PC-9 (cell line): ENCODE measurements around the gene SLC39A13. TPM values are rescaled to one million over a fixed set of nuclear protein-coding genes. Genes with fewer than 3 reads are reported as not detected.

Source experiments
- BruUV-seq: library from RNA; stranded (reverse); fragments of 400-500 nt; replicated peaks from 2 replicates; lab custom pipeline; 2021; lab: Mats Ljungman, UMichigan
- CTCF ChIA-PET: fragments of 300-600 bp; sonication (Branson Sonifier 250); formaldehyde crosslinking; loops from one replicate; lab custom pipeline; 2022; ENCODE audit warnings: antibody characterized with exemption; lab: Charles Lee
- POLR2A ChIA-PET: fragments of 300-600 bp; sonication (Branson Sonifier 250); formaldehyde crosslinking; loops from one replicate; lab custom pipeline; 2022; ENCODE audit warnings: antibody characterized with exemption; ENCODE audit not compliant: unreplicated experiment; lab: Charles Lee
- DNase-seq, 2 experiments: peaks; one replicate each; pipeline versions ENCODE4 v3.0.0 to v3.0.0-alpha.2; 2015 to 2022; ENCODE audit warnings: mixed read lengths in 1 of 2
- H2AFZ ChIP-seq: fragments of 200-600 bp; sonication (generic); 2 replicates; pipeline ENCODE4 v1.8.1; 2017; ENCODE audit warnings: antibody characterized with exemption
- H3F3A ChIP-seq: fragments of 200-600 bp; sonication (generic); 2 replicates; pipeline ENCODE4 v1.8.1; 2017; ENCODE audit warnings: antibody characterized with exemption, mild to moderate bottlenecking, low read depth; ENCODE audit not compliant: insufficient read depth
- H3K27ac ChIP-seq: fragments of 200-600 bp; sonication (generic); 2 replicates; pipeline ENCODE4 v1.6.1; 2016; ENCODE audit warnings: mixed run types
- H3K27me3 ChIP-seq: fragments of 200-600 bp; sonication (generic); 2 replicates; pipeline ENCODE4 v1.6.1; 2016; ENCODE audit warnings: low read depth, mixed run types; ENCODE audit not compliant: insufficient read depth
- H3K36me3 ChIP-seq: fragments of 200-600 bp; sonication (generic); 2 replicates; pipeline ENCODE4 v1.6.1; 2016; ENCODE audit warnings: low read depth, mixed run types
- H3K4me1 ChIP-seq: fragments of 200-600 bp; sonication (generic); replicated peaks from 2 replicates; pipeline ENCODE4 v1.6.1; 2016; ENCODE audit warnings: mixed run types; ENCODE audit not compliant: insufficient read depth
- H3K4me2 ChIP-seq: fragments of 200-600 bp; sonication (generic); 2 replicates; pipeline ENCODE4 v1.6.1; 2017; ENCODE audit warnings: mixed run types
- H3K4me3 ChIP-seq: fragments of 200-600 bp; sonication (generic); 2 replicates; pipeline ENCODE4 v1.6.1; 2016; ENCODE audit warnings: mixed run types
- H3K79me2 ChIP-seq: fragments of 200-600 bp; sonication (generic); 2 replicates; pipeline ENCODE4 v1.6.1; 2017; ENCODE audit warnings: low read depth, mixed run types
- H3K9me2 ChIP-seq: fragments of 200-600 bp; sonication (generic); 2 replicates; pipeline ENCODE4 v1.8.1; 2017; ENCODE audit warnings: mild to moderate bottlenecking; ENCODE audit not compliant: insufficient read depth
- H3K9me3 ChIP-seq: fragments of 200-600 bp; sonication (generic); 2 replicates; pipeline ENCODE4 v1.8.1; 2016; ENCODE audit warnings: low read depth; ENCODE audit not compliant: insufficient read depth
- H4K20me1 ChIP-seq: fragments of 200-600 bp; sonication (generic); 2 replicates; pipeline ENCODE4 v1.8.1; 2017; ENCODE audit not compliant: insufficient read depth
- EZH2 ChIP-seq: fragments of 200-600 bp; sonication (generic); IDR thresholded peaks from 2 replicates; pipeline ENCODE4 v1.8.0; 2017; ENCODE audit warnings: antibody characterized with exemption, low read depth
- intact Hi-C: fragments of 100-400 bp; cut with micrococcal nuclease; formaldehyde crosslinking; loops from one replicate; pipeline ENCODE4 v1.10.0; 2022; ENCODE audit not compliant: unreplicated experiment
- total RNA-seq: library from RNA; stranded (reverse); gene quantifications from 2 replicates; pipeline ENCODE4 v1.2.3, GENCODE V29; 2021
- TF ChIP-seq, protein P1 (sequence below): fragments of 200-600 bp; sonication (generic); conservative IDR thresholded peaks from 2 replicates; pipeline ENCODE4 v1.6.1; 2017; ENCODE audit warnings: mixed run types, antibody characterized with exemption, mild to moderate bottlenecking, moderate library complexity

SLC39A13 gene
- total RNA-seq, 1 experiment from 2014 or later = 28.8 TPM

DNA sequence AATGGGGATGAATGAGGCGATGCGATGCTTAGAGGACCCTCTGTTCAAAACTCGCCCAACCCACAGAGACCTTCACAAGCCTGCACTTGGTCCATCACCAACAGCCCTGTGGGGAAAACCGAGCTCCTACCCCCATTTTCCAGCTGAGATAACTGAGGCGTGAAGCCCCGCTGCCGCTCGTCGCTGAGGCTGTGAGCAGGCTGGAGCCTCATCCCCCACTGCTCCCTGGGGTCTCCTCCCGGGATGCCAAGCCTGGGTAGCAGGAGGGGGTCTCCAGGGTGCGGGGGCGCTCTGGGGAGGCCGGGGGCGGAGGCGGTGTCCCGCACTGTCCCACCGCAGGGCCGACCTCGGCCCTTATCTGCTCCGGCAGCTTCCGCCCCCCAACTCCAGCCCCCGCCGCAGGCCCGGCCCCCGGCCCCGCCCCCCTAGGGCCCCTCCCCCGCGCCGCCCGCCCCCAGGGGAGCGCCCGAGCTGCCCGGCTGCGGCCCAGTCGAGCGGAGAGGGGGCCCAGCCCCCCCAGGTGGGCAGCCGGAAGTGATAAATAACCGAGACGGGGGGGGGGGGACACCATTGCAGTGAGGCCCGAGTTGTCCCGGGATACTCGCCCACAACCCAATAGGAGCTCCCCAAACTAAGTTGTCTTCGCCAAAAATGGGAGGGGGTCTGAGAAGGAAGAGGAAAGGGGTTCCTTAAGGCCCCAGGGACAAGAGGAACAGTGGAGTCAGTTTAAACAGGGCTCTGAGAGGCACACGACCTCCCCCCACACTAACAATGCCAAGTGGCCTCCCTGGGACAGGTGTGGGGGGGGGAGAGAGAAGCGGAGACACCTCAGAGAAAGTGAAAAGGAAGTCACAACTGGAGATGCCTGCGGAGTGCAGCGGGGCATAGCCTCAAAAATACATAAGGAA is 8.3 kb upstream of the SLC39A13 start:
- no peaks in the 10 kb centered on the region for H3K9me2 ChIP-seq
- no peaks in the 10 kb centered on the region for H3K9me3 ChIP-seq
- TF ChIP-seq, protein P1, sequence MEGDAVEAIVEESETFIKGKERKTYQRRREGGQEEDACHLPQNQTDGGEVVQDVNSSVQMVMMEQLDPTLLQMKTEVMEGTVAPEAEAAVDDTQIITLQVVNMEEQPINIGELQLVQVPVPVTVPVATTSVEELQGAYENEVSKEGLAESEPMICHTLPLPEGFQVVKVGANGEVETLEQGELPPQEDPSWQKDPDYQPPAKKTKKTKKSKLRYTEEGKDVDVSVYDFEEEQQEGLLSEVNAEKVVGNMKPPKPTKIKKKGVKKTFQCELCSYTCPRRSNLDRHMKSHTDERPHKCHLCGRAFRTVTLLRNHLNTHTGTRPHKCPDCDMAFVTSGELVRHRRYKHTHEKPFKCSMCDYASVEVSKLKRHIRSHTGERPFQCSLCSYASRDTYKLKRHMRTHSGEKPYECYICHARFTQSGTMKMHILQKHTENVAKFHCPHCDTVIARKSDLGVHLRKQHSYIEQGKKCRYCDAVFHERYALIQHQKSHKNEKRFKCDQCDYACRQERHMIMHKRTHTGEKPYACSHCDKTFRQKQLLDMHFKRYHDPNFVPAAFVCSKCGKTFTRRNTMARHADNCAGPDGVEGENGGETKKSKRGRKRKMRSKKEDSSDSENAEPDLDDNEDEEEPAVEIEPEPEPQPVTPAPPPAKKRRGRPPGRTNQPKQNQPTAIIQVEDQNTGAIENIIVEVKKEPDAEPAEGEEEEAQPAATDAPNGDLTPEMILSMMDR = no peak
- TF ChIP-seq EZH2 = no peak
- no peaks in the 10 kb centered on the region for H3K36me3 ChIP-seq
- H3K27me3 ChIP-seq = no peaks in the 10 kb centered on the region
- no peaks in the 10 kb centered on the region for H4K20me1 ChIP-seq
- ChIA-PET CTCF (no interaction called here), POLR2A (no interaction called here)
- H3K4me2 ChIP-seq = peak overlapping the region; percentile 58
- DNase-seq = no peak
- H3K27ac ChIP-seq = no peak overlapping the region
- peaks cover 11% of the 10 kb centered on the region for H3F3A ChIP-seq
- intact Hi-C loops = no loop called here
- H2AFZ ChIP-seq = no peak overlapping the region
- BruUV-seq = no TSS peak
- peak overlapping the region; percentile 36; the same call in 1 of the 2 replicates for H3K4me3 ChIP-seq
- no peaks in the 10 kb centered on the region for H3K4me1 ChIP-seq
- H3K79me2 ChIP-seq = no peaks in the 10 kb centered on the region

DNA sequence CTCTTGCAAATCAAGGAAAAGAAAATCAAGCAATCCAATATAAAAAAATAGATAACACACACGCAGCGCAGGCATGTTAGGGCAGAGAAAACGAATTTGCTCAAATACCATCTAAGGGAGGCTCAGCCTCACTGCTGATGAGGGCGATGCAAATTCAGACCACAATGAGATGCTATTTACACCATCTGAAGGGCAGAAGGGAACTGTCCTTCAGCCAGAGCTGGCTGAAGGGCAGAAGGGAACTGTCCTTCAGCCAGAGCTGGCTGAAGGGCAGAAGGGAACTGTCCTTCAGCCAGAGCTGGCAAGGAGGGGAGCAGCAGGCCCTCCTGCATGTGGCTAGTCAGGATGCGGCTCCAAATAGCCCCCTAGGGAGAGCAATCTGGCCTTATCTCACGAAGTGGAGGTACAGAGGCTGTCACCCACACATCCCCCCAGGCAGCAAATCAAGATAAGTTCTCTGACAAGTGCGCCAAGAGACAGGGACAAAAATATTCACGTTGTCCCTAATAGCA is 7.6 kb upstream of the SLC39A13 start:
- Histone ChIP-seq H3F3A (peaks cover 11% of the 10 kb centered on the region), H3K79me2 (no peaks in the 10 kb centered on the region), H3K27ac (no peak overlapping the region), H3K9me2 (no peaks in the 10 kb centered on the region), H3K9me3 (no peaks in the 10 kb centered on the region), H2AFZ (no peak overlapping the region), H3K4me2 (no peak overlapping the region), H3K4me3 (no peak overlapping the region), H3K36me3 (no peaks in the 10 kb centered on the region), H3K27me3 (no peaks in the 10 kb centered on the region), H3K4me1 (no peaks in the 10 kb centered on the region), H4K20me1 (no peaks in the 10 kb centered on the region)
- intact Hi-C loops = no loop called here
- ChIA-PET POLR2A (no interaction called here), CTCF (no interaction called here)
- no TSS peak for BruUV-seq
- TF ChIP-seq, protein P1 = no peak
- TF ChIP-seq EZH2 = no peak
- peak in 1 of 2 experiments; percentile 33 for DNase-seq

DNA sequence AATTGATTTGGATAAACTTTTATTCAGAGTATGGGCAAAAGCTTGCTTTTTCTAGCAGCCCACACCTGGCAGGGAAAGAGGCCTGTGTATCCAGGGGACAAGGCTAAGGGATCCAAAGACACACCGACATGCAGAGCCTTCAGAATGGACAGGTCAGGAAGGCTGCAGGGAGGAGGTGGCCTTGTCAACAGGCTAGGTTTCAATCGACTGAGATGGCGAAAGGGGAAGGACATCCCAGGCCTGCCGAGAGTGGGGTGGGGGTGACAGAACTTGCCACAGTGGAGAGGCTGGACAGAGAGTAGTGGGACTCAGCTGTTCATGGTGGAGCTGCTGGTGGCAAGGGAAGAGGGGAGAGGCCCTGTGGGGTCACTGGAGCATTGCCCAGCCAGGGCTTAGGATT is 5.3 kb upstream of the SLC39A13 start:
- peaks cover 24% of the 10 kb centered on the region for H3F3A ChIP-seq
- peaks cover 11% of the 10 kb centered on the region for H3K4me1 ChIP-seq
- no peak overlapping the region for H3K4me3 ChIP-seq
- H3K79me2 ChIP-seq = no peaks in the 10 kb centered on the region
- no peaks in the 10 kb centered on the region for H3K9me3 ChIP-seq
- TF ChIP-seq EZH2 = no peak
- TF ChIP-seq, protein P1 = no peak
- H4K20me1 ChIP-seq = no peaks in the 10 kb centered on the region
- no peak overlapping the region for H3K27ac ChIP-seq
- no TSS peak for BruUV-seq
- no peaks in the 10 kb centered on the region for H3K9me2 ChIP-seq
- H3K27me3 ChIP-seq = no peaks in the 10 kb centered on the region
- intact Hi-C loops = no loop called here
- no peak overlapping the region for H3K4me2 ChIP-seq
- DNase-seq = no peak
- H2AFZ ChIP-seq = no peak overlapping the region
- POLR2A ChIA-PET = interaction anchor here (0.6 kb wide), 1 partner anchor 130 kb away, joined by 3 read pairs; no protein-coding TSS in a partner anchor
- CTCF ChIA-PET = interaction anchor here (1.0 kb wide), 1 partner anchor 30 kb away, joined by 14 read pairs; no protein-coding TSS in a partner anchor
- H3K36me3 ChIP-seq = no peaks in the 10 kb centered on the region
